HTERT RPE-1 (cell line): ENCODE data around the gene CNOT4.

ENCODE experiments used
- in situ Hi-C: fragments of 300-500 bp; cut with MboI; formaldehyde crosslinking; loops from 4 replicates; pipeline ENCODE4 v1.14.3; 2020; ENCODE audit warnings: low sequenced_read_pairs

Gene CNOT4, protein sequence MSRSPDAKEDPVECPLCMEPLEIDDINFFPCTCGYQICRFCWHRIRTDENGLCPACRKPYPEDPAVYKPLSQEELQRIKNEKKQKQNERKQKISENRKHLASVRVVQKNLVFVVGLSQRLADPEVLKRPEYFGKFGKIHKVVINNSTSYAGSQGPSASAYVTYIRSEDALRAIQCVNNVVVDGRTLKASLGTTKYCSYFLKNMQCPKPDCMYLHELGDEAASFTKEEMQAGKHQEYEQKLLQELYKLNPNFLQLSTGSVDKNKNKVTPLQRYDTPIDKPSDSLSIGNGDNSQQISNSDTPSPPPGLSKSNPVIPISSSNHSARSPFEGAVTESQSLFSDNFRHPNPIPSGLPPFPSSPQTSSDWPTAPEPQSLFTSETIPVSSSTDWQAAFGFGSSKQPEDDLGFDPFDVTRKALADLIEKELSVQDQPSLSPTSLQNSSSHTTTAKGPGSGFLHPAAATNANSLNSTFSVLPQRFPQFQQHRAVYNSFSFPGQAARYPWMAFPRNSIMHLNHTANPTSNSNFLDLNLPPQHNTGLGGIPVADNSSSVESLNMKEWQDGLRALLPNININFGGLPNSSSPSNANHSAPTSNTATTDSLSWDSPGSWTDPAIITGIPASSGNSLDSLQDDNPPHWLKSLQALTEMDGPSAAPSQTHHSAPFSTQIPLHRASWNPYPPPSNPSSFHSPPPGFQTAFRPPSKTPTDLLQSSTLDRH

DNA sequence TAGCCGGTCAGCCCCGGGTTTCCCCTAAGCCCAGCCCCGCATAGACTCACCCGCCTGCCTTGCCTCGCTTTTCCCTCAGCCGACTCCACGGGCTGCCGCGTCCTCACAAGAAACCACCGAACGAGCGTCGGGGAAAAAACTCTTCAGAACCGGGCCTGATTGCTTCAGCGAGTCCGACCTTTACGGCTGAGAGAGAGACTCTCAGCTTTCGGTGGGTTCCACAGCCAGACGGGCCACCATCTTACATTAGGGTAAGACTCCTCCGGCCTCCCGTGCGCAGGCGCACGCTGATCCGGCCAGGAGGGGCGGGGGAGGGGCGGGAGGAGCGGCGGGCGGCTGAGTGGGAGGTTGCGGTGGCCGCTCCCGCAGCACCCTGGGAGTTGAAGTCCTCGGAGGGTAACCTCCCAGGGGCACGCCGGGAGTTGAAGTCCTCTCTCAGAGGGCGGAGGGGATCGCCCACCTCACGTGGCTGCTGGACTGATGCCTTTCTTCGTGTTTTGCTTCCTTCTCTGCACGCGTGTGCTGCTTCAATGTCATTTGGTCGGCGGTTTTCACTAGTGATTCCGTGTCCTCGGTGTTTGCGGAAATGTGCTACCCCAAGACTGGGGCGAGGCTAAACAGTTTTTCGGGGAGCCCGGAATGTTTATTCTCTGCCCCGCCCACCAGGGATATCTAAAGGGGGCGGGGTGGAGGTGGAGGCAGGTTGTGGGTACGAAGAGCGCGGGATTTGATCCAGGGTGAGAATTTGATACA, at the start of gene CNOT4:
CNOT4 (minus strand) TSS at position 264 of the 753 bp plus-strand sequence. CDS start 71,771 bp downstream, outside the sequence.
- in situ Hi-C loops: no loop called here

DNA sequence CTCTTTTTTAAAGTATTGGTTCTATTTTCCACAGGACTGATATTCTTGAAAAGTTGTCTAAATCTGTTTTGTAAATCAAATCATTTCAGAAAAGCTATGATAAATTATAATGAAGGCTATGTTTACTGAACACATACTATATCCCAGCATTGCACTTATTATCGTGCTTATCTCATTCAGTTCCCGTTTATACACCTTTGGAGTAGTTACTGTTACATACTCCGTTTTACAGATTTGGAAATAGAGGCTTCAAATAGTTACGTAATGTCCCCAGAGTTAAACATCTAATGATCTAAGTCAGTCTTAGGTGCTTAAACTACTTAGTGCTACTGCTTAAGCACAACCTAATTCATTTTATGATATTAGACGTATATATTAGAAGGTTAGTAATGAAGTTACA, 49.0 kb upstream of the CNOT4 start:
- in situ Hi-C loops: no loop called here

DNA sequence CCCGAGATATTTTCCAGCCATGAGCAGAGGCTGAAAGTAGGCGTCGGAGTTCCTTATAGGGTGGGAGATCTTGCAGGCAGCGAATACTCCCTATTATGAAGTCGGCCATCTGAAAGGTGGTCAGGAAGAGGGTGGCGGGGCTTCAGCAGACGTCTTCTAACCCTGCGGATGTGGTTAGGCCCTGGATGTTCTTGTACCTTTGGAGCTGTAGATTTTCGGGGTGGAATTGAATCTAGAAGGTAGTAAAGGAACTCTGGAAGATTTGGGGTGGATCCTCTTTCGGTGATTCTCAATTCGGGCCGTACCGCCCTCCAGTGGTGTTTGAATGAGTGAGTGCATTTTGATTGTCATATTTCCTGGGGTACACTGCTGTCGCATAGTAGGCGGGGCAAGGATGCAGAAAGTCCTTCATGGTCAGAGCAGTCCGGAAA, 48.5 kb upstream of the CNOT4 start:
- in situ Hi-C loops: no loop called here

DNA sequence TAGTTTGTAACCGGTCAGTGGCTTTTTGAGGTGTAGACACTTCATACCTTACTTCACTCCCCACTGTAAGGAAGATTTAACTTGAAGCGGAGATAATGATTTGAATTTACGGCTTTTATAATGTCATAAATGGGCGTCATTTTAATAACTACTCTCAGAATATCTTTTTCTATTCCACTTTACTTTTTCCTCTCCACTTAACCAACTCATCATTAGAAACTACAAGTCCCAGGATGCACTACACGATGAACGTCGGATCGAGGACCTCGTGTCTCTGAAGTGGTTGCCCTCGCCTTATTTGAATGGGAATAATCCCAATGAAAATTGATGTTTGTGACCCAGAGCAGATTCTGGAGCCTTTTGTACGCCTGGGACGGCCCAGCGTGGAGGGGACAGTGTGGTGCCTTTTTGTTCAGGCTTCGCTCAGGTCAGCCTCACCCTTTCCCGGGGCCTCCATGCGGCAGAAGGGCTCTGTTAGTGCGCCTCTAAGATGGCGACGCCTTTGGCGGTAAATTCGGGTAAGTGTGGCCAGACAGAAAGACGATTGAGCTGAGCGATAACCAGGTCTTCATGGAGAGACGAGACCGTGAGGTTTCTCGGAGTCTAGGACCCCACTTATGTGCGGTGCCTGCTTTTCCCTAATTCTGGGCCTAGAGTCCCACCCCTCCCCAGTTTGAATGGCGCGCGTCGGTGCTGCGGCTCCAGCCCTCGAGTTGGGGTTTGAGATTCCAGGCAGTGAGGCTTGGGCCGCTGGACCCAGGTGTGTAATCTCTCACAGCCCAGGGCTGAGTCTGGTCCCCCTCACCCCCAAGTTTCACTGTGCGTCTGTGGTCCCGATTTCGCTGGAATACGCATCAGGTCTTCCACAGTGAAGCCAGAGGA, 47.8 kb upstream of the CNOT4 start, which contains the start of gene NUP205:
NUP205 (plus strand) TSS at position 463 of the 882 bp plus-strand sequence; CDS start at position 491, 28 bp downstream.
- in situ Hi-C loops: no loop called here

DNA sequence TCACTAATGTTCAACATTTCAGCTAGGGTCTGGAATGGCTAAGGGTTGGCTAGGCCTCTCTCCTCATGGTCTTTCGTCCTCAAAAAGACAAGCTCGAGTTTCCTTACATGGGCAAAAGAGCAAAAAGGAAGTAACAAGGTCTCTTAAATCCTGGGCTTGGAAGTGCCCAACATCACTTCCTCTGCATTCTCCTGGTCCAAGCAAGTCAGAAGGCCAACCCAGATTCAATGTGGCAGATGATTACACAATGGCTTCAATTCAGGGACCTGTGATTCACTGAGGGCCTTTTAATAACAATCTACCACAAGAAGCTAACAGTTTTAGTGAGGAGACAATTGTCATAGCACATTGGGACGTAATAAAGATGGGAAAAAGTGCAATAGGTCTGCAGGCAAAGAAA, 43.4 kb upstream of the CNOT4 start:
- in situ Hi-C loops: no loop called here

DNA sequence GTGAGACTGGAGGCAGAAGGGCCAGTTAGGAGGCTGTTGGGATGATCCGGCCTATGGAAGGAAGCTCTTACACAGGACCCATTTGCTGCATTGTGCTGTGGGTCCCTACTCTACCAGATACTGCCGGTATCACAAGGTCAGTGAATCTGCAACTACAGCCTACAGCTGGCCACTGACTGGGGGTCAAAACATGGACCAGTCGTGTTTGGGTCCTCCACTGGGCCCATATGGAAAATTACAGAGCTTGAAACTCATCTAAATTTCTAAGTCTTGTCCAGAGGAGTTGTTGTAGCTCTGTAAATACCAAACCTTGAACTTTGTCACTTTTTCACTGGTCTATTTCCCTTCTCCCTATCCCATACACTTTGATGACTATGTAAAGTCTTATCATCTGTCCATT, 42.2 kb upstream of the CNOT4 start:
- in situ Hi-C loops: no loop called here

DNA sequence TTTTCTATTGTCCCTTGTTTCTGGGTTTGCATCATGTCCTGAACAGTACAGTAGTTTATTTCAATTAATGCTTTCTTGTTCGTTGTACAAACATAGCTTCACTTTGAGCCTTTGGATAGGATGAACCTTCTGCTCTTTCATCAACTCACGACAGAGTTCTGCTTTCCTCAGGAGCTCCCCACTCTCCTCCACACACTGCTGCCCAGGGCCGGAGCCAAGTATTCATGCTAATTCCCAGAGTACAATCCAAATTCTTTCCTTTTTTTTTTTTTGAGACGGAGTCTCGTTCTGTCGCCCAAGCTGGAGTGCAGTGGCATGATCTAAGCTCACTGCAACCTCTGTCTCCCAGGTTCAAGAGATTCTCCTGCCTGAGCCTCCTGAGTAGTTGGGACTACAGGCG, 40.3 kb upstream of the CNOT4 start:
- in situ Hi-C loops: no loop called here

DNA sequence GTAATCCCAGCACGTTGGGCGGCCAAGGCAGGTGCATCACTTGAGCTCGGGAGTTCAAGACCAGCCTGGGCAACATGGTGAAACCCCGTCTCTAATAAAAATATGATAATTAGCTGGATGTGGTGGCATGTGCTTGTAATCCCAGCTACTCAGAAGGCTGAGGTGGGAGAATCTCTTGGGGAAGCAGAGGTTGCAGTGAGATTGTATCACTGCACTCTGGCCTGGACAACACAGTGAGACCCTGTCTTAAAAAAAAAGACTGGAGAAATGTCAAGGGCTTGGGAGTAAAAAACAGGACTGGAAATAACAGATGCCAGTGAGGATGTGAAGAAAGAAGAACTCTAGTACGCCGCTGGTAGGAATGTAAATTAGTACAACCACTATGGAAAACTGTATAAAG, 31.1 kb upstream of the CNOT4 start:
- in situ Hi-C loops: no loop called here

DNA sequence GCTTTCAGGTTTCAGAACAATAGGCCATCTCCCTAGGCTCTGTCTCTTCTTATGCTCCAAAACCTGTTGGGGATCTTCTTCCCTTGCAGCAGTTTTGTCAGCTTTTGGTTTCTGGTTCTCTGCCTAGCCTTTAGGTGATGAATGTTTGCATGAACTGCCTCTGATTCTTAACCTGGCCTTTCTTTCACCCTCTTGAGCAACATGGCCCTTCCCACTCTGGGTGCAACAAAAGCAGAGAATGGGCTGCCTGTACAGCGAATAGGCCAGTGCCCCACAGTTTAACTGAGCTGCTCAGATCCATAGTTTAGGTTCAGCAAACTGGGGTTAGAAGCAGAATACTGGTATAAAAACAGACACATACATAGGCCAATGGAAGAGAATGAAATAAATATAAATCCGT, 29.7 kb upstream of the CNOT4 start:
- in situ Hi-C loops: no loop called here

DNA sequence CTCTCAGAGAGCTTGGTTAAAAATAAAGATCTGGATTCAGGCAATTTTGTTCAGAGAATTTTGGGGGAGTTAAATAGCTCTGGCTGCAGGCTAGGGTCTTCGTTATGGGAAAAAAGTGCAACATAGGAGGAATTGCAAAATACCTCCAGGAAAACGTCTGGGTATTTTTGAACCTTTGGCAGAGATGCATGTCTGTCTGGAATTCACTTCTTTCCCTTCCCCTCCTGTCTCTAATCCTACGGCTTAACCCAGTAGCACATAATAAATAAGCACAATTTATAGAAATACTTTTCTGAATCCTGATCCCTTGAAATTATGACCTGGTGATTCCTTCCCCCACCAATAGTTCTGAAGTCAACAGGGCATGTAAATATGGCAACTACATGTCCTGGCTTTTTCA, 28.5 kb upstream of the CNOT4 start:
- in situ Hi-C loops: no loop called here

DNA sequence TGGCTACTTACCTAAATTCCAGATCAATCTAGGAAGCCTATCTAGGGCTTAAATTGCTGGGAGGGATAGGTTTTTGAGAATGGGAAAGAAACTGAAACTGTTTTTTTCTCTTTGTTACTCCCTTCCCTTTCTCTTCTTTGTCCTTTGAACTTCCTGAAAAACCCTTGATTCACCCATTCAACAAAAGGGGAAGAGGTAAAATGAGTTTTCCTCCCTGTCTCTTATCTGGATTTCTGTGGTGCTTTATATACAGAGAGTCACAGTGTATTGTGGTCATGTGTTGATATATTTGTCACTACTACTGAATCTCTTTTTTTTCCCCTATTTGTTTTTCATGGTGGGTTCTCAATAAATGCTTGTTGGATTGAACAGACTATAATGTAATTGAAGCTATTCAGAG, 28.0 kb upstream of the CNOT4 start:
- in situ Hi-C loops: no loop called here

DNA sequence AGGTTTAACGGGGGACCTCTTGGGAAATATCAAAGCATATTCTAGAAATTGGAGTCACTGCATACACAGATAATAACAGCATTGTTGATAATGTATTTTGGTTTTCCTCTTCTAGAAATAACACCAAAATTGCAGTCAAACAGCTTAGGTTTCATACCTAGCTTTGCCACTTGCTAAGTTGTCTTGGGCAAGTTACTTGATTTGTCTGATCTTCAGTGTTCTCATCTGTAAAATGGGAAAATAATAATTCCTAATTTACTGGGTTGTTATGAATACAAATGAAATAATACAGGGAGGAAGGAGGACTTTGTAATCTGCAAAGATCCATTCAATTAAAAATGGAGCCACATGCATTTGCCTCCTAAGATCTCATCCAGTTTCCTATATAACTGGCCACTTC, 27.6 kb upstream of the CNOT4 start:
- in situ Hi-C loops: no loop called here

DNA sequence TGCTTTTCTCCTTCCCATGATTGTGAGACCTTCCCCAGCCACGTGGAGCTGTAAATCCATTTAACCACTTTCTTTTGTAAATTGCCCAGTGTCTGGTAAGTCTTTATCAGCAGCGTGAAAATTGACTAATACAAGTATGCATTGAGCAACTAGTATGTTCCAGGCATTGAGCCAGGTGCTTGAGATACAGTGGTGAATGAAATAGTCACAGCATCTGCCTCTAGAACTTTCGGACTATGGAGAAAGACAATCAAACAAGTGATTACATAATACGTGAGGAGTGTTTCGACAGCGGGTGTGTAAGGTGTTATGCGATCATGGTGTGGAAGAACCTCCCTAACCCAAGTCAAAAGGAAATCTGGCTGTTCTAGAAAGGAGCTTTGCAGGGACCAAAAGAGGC, 26.2 kb upstream of the CNOT4 start:
- in situ Hi-C loops: no loop called here

DNA sequence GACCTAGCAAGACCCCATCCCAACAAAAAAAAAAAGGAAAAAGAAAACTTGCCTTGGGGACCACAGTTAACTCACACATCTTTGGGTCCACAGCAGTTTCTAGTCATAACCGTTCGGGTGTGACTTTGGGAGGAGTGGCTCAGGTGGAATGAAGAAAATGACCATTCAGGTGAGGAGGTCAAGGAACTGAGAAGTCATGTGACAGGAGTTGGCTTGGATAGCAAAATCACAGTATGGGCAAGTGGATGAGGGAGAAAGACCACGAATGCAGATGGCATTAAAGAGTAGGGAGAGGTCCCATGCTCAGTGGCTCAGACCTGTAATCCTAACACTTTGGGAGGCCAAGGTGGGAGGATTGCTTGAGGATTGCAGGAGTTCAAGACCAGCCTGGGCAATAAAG, 17.1 kb upstream of the CNOT4 start:
- in situ Hi-C loops: no loop called here

DNA sequence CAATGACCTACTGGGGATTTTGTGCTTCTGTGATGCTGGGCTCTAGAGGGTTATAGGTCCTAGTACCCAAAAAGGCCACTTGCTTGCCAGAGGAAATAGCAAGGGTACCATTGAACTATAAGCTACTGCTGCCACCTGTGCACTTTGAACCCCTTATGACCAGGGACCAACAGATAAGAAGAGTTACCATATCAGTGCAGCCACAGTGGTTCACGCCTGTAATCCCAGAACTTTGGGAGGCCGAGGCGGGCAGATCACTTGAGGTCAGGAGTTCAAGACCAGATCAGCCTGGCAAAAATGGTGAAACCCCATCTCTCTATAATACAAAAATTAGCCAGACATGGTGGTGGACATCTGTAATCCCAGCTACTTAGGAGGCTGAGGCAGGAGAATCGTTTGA, 15.5 kb upstream of the CNOT4 start:
- in situ Hi-C loops: no loop called here

DNA sequence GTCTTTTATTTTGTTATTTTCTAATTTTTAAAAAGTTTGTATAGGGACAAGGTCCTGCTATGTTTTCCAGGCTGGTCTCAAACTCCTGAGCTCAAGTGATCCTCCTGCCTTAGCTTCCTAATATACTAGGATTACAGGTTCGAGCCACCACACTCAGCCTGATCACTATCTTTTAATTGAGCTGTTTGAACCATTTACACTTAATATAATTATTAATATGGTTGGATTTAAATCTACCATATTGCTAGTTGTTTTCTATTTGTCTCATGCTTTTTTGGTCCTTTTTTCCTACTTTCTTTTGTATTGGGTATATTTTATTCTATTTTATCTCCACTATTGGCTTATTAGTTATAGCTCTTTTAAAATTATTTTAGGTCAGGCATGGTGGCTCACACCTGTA, 13.2 kb upstream of the CNOT4 start:
- in situ Hi-C loops: no loop called here

DNA sequence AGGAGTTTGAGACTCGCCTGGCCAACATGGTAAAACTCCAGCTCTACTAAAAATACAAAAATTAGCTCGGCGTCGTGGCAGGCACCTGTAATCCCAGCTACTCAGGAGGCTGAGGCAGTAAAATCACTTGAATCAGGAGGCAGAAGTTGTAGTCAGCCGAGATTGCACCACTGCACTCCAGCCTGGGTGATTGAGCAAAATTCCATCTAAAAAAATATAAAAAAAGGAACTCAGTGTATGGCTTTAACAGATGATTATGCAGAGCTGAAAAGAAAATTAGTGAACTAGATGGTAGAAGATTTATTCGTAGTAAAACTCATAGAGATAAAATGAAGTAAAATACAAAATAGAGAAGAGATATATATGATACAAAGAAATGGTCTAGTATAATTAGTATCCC, 12.6 kb upstream of the CNOT4 start:
- in situ Hi-C loops: no loop called here

DNA sequence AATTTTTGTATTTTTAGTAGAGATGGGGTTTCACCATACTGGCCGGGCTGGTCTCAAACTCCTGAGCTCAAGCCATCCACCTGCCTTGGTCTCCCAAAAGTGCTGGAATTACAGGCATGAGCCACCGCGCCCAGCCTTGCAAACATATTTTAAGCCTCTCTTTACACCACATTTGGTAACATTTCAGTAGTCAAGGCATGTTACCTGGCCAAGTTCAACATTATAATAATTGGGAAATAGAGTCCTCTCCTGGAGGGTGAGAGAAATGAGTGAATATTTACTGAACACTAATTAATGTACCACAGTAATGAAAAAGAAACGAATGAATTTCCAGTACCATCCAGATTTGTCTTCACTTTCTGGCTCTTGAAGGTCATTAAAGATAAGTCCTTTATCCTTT, 10.0 kb upstream of the CNOT4 start:
- in situ Hi-C loops: no loop called here

DNA sequence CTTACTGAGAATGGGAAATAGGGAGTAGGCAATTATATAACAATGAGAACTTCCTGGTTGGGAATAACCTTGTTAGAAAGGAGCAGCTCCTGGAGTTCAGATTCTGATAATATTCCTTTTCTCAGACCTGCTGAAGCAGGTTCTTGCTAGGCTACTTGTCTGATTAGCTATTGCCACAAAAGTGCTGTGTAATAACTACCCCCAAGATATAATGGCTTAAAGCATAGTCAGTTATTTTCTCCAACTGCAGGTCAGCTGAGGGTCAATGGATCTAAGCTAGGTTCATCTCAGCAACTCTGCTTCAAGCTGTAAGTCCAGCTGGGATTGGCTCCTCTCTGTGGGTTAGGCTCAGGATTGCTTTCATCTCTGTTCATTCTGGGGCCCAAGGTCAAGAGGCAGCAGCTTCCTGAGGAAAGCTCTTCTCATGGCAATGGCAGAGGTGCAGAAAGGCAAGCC, 9.4 kb upstream of the CNOT4 start:
- in situ Hi-C loops: no loop called here

DNA sequence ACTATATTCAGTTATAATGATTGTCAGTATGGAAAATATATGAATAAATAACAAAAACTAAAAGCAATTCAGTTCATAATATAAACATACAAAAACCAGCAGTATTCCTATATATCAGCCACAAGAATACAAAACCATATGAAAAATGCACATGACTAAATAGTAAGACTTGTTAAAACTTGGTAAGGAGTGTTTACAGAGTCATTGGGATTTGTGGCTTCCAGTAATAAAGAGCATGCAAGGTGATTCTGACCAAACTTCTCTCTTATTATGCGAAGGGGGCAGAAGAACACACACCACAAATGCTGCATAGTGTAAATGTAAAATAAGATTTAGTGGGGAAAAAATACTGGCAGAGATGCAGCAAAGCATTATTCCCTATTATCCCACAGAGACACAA, 8.8 kb upstream of the CNOT4 start:
- in situ Hi-C loops: no loop called here

DNA sequence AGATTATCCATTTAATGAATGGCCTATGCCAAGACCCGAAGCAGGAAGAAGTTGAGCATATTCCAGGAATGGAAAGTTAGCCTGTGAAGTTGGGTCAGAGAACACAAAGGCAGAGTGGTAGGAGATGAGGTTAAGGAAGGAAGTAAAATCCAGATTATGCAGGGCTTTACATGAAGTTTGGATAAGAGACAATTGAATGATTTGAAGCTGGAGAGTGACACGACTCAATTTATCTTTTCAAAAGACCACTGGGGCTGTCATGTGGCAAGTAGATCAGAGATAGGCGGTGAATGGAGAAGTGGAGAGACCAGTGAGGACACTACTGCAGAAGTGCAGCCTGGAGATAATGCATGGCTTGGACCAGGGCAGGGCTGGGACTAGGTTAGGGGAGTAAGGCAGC, 7.2 kb upstream of the CNOT4 start:
- in situ Hi-C loops: no loop called here
